Vagina (tissue), 2 donors: Measurements from ENCODE around the gene MAPRE3. TPM values are rescaled to one million over a fixed set of nuclear protein-coding genes. Genes with fewer than 3 reads are reported as not detected.

Source experiments
- DNase-seq, 2 donors: peaks; one replicate each; pipeline ENCODE4 v3.0.0-alpha.2; 2017; ENCODE audit errors: extremely low spot score in 2 of 2
- H3K27ac ChIP-seq: fragments of 200-600 bp; sonication (generic); one replicate; pipeline ENCODE4 v1.5.1; 2019
- H3K27me3 ChIP-seq: fragments of 200-600 bp; sonication (generic); one replicate; pipeline ENCODE4 v1.5.1; 2019
- H3K36me3 ChIP-seq, 2 donors: fragments of 200-600 bp; sonication (generic); one replicate each; pipeline ENCODE4 v1.5.1; 2017 to 2019
- H3K4me1 ChIP-seq: fragments of 200-600 bp; sonication (generic); one replicate; pipeline ENCODE4 v1.5.1; 2019
- H3K4me3 ChIP-seq, 2 donors: fragments of 200-600 bp; sonication (generic); 1 replicate in 1 of 2; 2 replicates in 1 of 2; pipeline ENCODE4 v1.5.1; 2016 to 2019
- H3K9me3 ChIP-seq: fragments of 200-600 bp; sonication (generic); one replicate; pipeline ENCODE4 v1.5.1; 2019
- POLR2A ChIP-seq, 2 donors: fragments of 450-650 bp; IDR thresholded peaks; one replicate each; pipeline ENCODE4 v1.6.1; 2017; ENCODE audit warnings: antibody characterized with exemption in 2 of 2, mild to moderate bottlenecking in 2 of 2, moderate library complexity in 2 of 2
- POLR2AphosphoS5 ChIP-seq, 2 donors: sonication (generic); formaldehyde crosslinking; IDR thresholded peaks; one replicate each; pipeline ENCODE4 v1.9.0; 2017; ENCODE audit warnings: antibody characterized with exemption in 2 of 2, mild to moderate bottlenecking in 2 of 2, low read depth in 1 of 2; ENCODE audit not compliant: insufficient read depth in 1 of 2
- intact Hi-C: fragments of 100-400 bp; cut with DNase I; formaldehyde crosslinking; loops from one replicate; pipeline ENCODE4 v1.15.1; 2023
- total RNA-seq: library from RNA; depleted of rRNA; stranded (reverse); fragments of >200 nt; gene quantifications from one replicate; pipeline ENCODE4 v1.2.3, GENCODE V29; 2016
- TF ChIP-seq, protein P1 (sequence below), 3 experiments: fragments of 450-650 bp in 2 of 3; fragments of 200-600 bp in 1 of 3; sonication (generic) in 1 of 3; IDR thresholded peaks; one replicate each; pipeline ENCODE4 v1.5.1; 2017 to 2019; ENCODE audit warnings: antibody characterized with exemption in 3 of 3, mild to moderate bottlenecking in 2 of 3, moderate library complexity in 2 of 3

MAPRE3 gene
- total RNA-seq, 1 donor from 2014 or later: 20.6 TPM

DNA sequence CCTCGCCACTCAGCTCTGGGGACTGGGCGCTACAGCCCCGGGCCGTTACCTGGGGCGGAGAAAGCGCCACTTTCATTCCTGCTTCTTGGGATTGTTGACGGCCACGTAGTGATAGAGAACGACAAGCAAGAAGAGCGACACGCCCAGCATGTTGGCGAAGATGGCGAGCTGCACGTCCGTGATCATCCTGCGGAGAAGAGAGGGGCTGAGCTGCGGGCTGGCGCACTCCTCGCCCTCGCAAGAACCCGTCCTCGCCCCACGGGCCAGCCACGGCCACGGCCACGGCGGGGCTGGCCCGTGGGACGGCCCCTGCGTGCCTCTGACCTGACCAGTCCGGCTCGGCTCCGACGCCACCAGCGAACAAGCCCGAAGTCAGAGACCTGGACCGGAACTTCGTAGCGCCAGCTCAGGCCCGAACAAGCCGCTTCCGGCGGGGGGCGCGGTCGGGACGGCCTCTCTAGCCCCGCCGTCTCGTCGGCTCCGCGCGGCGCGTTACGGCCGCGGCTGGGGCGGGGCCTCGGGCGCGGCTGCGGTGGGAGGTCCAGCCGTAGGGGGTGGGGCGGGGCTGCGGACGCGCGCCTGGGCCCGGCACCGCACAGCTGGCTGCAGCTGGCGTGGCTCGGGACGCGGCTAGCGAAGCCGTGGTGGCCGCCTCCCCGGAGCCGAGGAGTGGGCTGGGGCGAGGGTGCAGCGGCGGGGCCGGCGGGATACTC lies 101.0 kb downstream of the MAPRE3 start, which contains the start of gene OST4:
Gene OST4 (minus strand): TSS at position 378 of the 713 bp plus-strand sequence.
- Histone ChIP-seq H3K9me3 (no peaks in the 10 kb centered on the region), H3K4me3 (peak within 1 kb of the TSS; percentile 89 to 97), H3K4me1 (peaks cover 65% of the 10 kb centered on the region), H3K36me3 (peaks cover 0 to 17% of the 10 kb centered on the region in 2 donors), H3K27me3 (no peaks in the 10 kb centered on the region), H3K27ac (peak within 1 kb of the TSS; percentile 94)
- TF ChIP-seq, protein P1, sequence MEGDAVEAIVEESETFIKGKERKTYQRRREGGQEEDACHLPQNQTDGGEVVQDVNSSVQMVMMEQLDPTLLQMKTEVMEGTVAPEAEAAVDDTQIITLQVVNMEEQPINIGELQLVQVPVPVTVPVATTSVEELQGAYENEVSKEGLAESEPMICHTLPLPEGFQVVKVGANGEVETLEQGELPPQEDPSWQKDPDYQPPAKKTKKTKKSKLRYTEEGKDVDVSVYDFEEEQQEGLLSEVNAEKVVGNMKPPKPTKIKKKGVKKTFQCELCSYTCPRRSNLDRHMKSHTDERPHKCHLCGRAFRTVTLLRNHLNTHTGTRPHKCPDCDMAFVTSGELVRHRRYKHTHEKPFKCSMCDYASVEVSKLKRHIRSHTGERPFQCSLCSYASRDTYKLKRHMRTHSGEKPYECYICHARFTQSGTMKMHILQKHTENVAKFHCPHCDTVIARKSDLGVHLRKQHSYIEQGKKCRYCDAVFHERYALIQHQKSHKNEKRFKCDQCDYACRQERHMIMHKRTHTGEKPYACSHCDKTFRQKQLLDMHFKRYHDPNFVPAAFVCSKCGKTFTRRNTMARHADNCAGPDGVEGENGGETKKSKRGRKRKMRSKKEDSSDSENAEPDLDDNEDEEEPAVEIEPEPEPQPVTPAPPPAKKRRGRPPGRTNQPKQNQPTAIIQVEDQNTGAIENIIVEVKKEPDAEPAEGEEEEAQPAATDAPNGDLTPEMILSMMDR (IDR thresholded peaks at IDR 0.05): no peak
- peak; percentile 50 to 82 for TF ChIP-seq POLR2AphosphoS5 (IDR thresholded peaks at IDR 0.05; ENCODE audit: insufficient read depth in 1 of 2, low read depth in 1 of 2)
- TF ChIP-seq POLR2A (IDR thresholded peaks at IDR 0.05): peak in 1 of 2 donors; percentile 66
- intact Hi-C loops: no loop called here
- DNase-seq: peak in 1 of 2 donors; percentile 96

DNA sequence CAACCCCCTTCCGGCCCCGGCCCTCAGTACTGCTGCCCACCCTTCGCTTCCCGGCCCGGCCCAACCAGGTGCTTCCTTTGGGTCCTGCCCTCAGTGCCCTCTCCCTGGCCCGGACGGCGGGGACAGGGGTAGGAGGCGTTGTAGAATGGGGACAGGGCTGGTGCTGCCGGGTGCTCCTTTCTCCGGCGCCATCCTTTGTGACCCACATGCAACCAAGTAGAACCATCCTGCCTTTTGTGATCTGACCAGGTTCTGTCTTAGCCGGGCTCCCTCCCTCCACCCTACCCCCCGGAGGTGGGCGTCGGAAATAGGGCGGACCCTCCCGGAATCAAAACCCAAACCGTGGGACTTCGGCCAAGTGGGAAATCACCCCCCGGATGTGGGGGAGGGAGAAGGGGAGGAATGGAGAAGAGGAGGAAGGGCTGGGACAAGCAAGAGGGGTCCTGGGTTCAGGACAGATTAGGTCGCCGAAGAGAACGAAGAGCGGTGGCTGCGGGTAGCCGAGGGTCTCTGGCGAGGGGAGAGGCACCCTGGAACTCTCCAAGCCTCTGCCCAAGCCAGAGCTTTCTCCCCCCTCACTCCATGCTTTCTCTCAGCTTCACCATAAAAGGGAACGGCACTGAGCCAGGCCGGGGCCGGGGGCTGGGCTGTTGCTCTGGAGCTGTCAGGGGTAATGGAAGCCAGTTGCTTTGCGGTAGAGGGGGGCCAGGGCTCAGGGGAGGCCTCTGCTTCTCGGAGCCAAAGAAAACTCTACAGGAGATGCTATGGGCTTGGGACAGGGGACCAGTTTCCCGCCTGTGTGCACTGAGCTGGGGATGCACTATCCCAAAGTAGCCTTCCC lies 101.8 kb downstream of the MAPRE3 start:
- TF ChIP-seq, protein P1 (IDR thresholded peaks at IDR 0.05): no peak
- TF ChIP-seq POLR2AphosphoS5 (IDR thresholded peaks at IDR 0.05; ENCODE audit: insufficient read depth in 1 of 2, low read depth in 1 of 2) (peak; percentile 38 to 71), POLR2A (IDR thresholded peaks at IDR 0.05) (no peak)
- peaks cover 73% of the 10 kb centered on the region for H3K4me1 ChIP-seq
- DNase-seq: peak in 1 of 2 donors; percentile 81
- H3K27ac ChIP-seq: peak overlapping the region; percentile 94
- H3K4me3 ChIP-seq: peak overlapping the region; percentile 89 to 97
- intact Hi-C loops: no loop called here
- no peaks in the 10 kb centered on the region for H3K27me3 ChIP-seq
- peaks cover 0 to 17% of the 10 kb centered on the region in 2 donors for H3K36me3 ChIP-seq
- H3K9me3 ChIP-seq: no peaks in the 10 kb centered on the region

DNA sequence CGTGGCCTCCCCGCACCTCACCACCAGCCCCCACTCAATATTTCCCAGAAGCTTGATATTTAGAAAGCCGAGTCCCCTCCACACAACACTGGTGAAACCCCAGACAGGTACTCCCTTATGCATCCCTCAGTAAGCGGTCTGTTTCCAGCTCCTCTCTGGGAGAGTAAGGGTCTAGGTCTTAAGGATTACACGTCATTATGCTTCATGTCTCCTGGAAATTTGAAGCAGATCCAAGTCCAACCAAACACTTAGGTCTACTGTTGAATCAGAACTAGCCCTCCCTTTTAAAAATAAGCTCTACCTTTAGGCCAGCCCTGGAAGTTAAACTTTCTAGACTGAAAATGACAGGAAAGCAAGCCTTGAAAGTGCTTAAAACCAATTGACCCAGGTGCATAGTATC lies 102.5 kb downstream of the MAPRE3 start:
- Histone ChIP-seq H3K9me3 (no peaks in the 10 kb centered on the region), H3K4me1 (peaks cover 80% of the 10 kb centered on the region), H3K36me3 (peaks cover 0 to 14% of the 10 kb centered on the region in 2 donors), H3K4me3 (peak overlapping the region in 1 of 2 donors; percentile 97), H3K27me3 (no peaks in the 10 kb centered on the region), H3K27ac (peak overlapping the region; percentile 94)
- intact Hi-C loops: no loop called here
- DNase-seq: no peak
- TF ChIP-seq, protein P1 (IDR thresholded peaks at IDR 0.05): no peak
- no peak for TF ChIP-seq POLR2AphosphoS5 (IDR thresholded peaks at IDR 0.05; ENCODE audit: insufficient read depth in 1 of 2, low read depth in 1 of 2)
- no peak for TF ChIP-seq POLR2A (IDR thresholded peaks at IDR 0.05)

DNA sequence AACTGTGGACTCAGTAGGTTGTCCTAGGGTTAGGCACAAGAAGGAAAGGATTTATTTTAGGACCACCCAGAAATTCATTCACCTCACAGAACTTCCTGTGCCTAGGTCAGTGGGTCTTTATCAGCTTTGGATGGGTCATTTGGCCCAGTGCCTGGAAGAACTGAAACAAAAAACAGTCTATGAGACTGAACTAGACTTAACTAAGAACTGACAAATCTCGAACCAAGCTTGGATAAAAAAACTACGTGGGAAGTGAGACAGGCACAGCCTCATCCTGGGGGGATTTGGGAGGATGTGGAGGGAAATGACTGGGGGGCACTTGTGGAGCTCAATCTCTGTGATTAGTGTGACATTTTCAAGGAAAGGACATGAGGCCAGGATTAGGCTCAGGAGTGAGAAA lies 103.3 kb downstream of the MAPRE3 start:
- Histone ChIP-seq H3K27me3 (no peaks in the 10 kb centered on the region), H3K4me1 (peaks cover 79% of the 10 kb centered on the region), H3K36me3 (peaks cover 0 to 6% of the 10 kb centered on the region in 2 donors), H3K4me3 (no peak overlapping the region), H3K9me3 (no peaks in the 10 kb centered on the region), H3K27ac (peak overlapping the region; percentile 94)
- intact Hi-C loops: no loop called here
- TF ChIP-seq, protein P1 (IDR thresholded peaks at IDR 0.05): no peak
- TF ChIP-seq POLR2A (IDR thresholded peaks at IDR 0.05) (no peak), POLR2AphosphoS5 (IDR thresholded peaks at IDR 0.05; ENCODE audit: insufficient read depth in 1 of 2, low read depth in 1 of 2) (no peak)
- no peak for DNase-seq
